GM21528 (cell line): ENCODE data around the gene POP7.
"Not testable (repeated sequence)": the region's sequence is repeated elsewhere in the genome, so short reads cannot be mapped to it uniquely, and the experiment has no call there.

Experiments
- ATAC-seq: cut with Tn5 transposase; IDR thresholded peaks from one replicate; pipeline ENCODE4 v1.9.1; 2021; ENCODE audit warnings: mild to moderate bottlenecking, moderate library complexity; ENCODE audit not compliant: unreplicated experiment, low FRiP score

Gene POP7

GRCh38 chr7:100721505-100721812 is 15.5 kb downstream of the POP7 start:
- ATAC-seq, result no peak

GRCh38 chr7:100722480-100723212 is 16.7 kb downstream of the POP7 start:
- no peak for ATAC-seq

GRCh38 chr7:100723732-100724275 is 17.9 kb downstream of the POP7 start:
- no peak for ATAC-seq

GRCh38 chr7:100724364-100724763 is 18.4 kb downstream of the POP7 start:
- ATAC-seq, result not testable (repeated sequence)

- ATAC-seq, result no peak
Measured at GRCh38 chr7:100726996-100727761, 21.3 kb downstream of the POP7 start.

GRCh38 chr7:100728196-100728595 is 22.3 kb downstream of the POP7 start:
- ATAC-seq, result no peak

- ATAC-seq, result no peak
Measured at GRCh38 chr7:100730136-100730800, 24.3 kb downstream of the POP7 start.

GRCh38 chr7:100731937-100732636 is 26.2 kb downstream of the POP7 start:
- no peak for ATAC-seq

- ATAC-seq, result no peak
Measured at GRCh38 chr7:100735730-100736129, 29.8 kb downstream of the POP7 start.

- ATAC-seq, result no peak
Measured at GRCh38 chr7:100736671-100737070, 30.8 kb downstream of the POP7 start.

- ATAC-seq, result no peak
Measured at GRCh38 chr7:100739934-100740333, 34.0 kb downstream of the POP7 start.

- no peak for ATAC-seq
Measured at GRCh38 chr7:100744605-100745004, 38.7 kb downstream of the POP7 start.

GRCh38 chr7:100745184-100745583 is 39.3 kb downstream of the POP7 start:
- ATAC-seq, result no peak

GRCh38 chr7:100752994-100753393 is 47.1 kb downstream of the POP7 start:
- ATAC-seq, result no peak

GRCh38 chr7:100753750-100754149 is 47.8 kb downstream of the POP7 start:
- ATAC-seq, result no peak
